ENCODE data around the gene EIF3F. TPM values are rescaled to one million over a fixed set of nuclear protein-coding genes. Genes with fewer than 3 reads are reported as not detected.

EIF3F gene
- total and polyA plus RNA-seq, 2 of the 13 experiments (the other 11 are each of a cell fraction or from before 2014, with no cell fraction given) = 109 to 191 TPM

GRCh38 chr11:8011371-8011770 is 24.2 kb downstream of the EIF3F start:
- Histone ChIP-seq H3K36me3 (replicated peaks in 1 of 2; ENCODE audit: control insufficient read depth in 1 of 2, insufficient read depth in 2 of 2, low read length in 2 of 2) (no peaks in the 10 kb centered on the region), H3K79me2 (ENCODE audit: insufficient read depth, low read length) (no peaks in the 10 kb centered on the region), H3K4me1 (ENCODE audit: insufficient read depth, low read length) (no peaks in the 10 kb centered on the region), H3K27me3 (ENCODE audit: control insufficient read depth in 1 of 2, insufficient read depth in 2 of 2, low read length in 2 of 2) (peaks cover 0 to 12% of the 10 kb centered on the region in 2 experiments; a peak in 1 of 5 replicates), H3K4me3 (replicated peaks in 1 of 3; ENCODE audit: insufficient read depth in 1 of 3, low read depth in 2 of 3, low read length in 3 of 3) (no peak overlapping the region), H3K27ac (ENCODE audit: extremely low read length, insufficient read depth, low read length) (no peak overlapping the region), H3K9me3 (ENCODE audit: low read length) (no peaks in the 10 kb centered on the region), H3K4me2 (ENCODE audit: low read depth, low read length) (no peak overlapping the region), H2AFZ (ENCODE audit: low read length) (no peak overlapping the region), H3K9ac (ENCODE audit: insufficient read depth, low read depth, low read length) (no peak overlapping the region), H4K20me1 (ENCODE audit: insufficient read depth, low read length) (no peaks in the 10 kb centered on the region; the same call in 1 of the 2 replicates)
- WGBS (ENCODE audit: low lambda C conversion rate) = 31% methylated on average over 2 of the region's 2 CpGs
- ATAC-seq = no peak
- DNase-seq (ENCODE audit: low spot score) = no peak
- intact Hi-C loops (cut with micrococcal nuclease; ENCODE audit: unreplicated experiment) (no loop called here), in situ Hi-C loops (cut with HindIII; ENCODE audit: extremely low pct_ligation_motif_present, low pct_unique_long_range_greater_than_20kb) (no loop called here)
- CTCF ChIA-PET (ENCODE audit: low intra/inter-chr PET ratio, low total read pairs) = no interaction called here
- POLR2A ChIA-PET = no interaction called here
- no TSS peak for BruUV-seq (replicated peaks)
- FAIRE-seq = no peak
- no peak for TF ChIP-seq ZNF12 (CRISPR knock-in tag; IDR thresholded peaks at IDR 0.05)
- TF ChIP-seq PLSCR1 (CRISPR knock-in tag; IDR thresholded peaks at IDR 0.05; ENCODE audit: borderline replicate concordance) = no peak
- no peak for TF ChIP-seq GABPB1 (CRISPR knock-in tag; IDR thresholded peaks at IDR 0.05)
- TF ChIP-seq POGZ (CRISPR knock-in tag; IDR thresholded peaks at IDR 0.05) = no peak
- no peak for TF ChIP-seq CEBPZ (IDR thresholded peaks at IDR 0.05; ENCODE audit: low read length)
- no peak for TF ChIP-seq PITX1 (CRISPR knock-in tag; IDR thresholded peaks at IDR 0.05)
- no peak for TF ChIP-seq HES4 (CRISPR knock-in tag; IDR thresholded peaks at IDR 0.05; ENCODE audit: borderline replicate concordance)
- no peak for TF ChIP-seq PAXIP1 (CRISPR knock-in tag; conservative IDR thresholded peaks at IDR 0.05)
- TF ChIP-seq ADNP (CRISPR knock-in tag; IDR thresholded peaks at IDR 0.05) = no peak
- TF ChIP-seq RBFOX2 (IDR thresholded peaks at IDR 0.05; ENCODE audit: low read depth, low read length) = no peak
- TF ChIP-seq XRCC5 (optimal IDR thresholded peaks at IDR 0.05; ENCODE audit: low read length) = no peak
- TF ChIP-seq ZBTB3 (CRISPR knock-in tag; IDR thresholded peaks at IDR 0.05; ENCODE audit: borderline replicate concordance, low read depth) = no peak

All from HepG2 (cell line).